ENCODE measurements around the gene BCAR1.

Gene BCAR1

DNA sequence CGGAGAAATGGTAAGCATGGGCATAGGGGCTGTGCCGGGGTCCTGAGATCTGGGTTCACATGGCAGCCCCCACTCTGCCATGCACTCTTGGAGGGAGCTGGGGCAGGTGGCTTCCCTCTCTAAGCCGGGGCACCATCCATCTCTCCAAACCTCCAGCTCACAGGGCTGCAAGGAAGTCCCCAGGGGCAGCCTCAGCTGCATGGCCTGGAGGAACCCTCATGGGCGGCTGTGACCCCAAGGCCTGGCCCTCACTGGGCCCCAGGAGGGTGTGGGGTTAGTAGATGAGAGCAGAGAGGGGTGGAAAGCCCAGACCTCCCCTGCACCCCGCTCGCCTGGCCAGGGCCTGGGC, 47.0 kb downstream of the BCAR1 start:
- DNase-seq (ENCODE audit: low read depth, low spot score), result no peak

DNA sequence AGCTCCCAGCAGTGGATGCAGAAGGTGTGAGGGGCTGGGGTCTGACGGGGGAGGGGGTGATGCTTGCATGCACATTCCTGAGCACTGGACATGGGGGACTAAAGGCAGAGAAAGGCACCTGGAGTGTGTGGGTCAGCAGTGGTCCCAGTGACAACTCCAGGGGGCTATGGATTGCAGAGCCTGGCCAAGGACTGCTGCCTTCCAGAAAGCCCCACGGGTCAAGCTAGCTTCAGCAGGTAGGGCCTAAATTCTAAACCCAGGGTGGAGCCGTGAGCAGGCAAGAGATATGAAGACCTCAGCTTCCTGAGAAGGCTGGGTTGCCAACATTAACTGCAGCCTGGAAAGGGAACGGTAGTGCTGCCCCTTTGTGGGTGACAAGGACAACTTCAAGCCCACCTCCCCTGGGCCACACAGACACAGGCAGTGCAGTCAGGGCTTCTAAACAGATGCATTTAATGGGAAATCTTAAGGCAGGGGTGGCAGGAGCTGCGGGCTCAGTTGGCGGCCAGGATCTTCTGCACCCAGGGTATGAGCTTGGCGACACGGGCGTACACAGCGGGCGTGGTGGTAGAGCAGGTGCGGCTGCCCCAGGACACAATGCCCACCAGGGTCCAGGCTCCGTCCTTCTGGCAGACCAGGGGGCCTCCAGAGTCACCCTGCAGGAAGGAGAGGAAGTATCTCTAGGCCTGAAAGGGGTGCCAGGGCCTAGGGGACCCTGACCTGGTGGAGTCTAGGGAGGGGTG, 47.6 kb downstream of the BCAR1 start:
- no peak for DNase-seq (ENCODE audit: low read depth, low spot score)

DNA sequence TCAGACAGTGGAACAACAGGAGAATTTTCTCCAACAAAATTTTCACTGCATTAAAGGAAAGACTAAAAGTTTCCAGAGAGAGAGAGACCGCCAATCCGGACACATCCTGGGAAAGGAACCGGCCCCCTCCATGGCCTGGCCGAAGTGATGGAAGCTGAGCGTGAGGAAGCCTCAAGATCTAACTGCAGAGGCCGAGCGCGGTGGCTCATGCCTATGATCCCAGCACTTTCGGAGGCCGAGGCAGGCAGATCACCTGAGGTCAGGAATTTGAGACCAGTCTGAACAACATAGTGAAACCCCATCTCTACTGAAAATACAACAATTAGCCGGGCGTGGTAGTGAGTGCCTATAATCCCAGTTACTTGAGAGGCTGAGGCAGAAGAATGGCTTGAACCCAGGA, 48.3 kb downstream of the BCAR1 start:
- DNase-seq (ENCODE audit: low read depth, low spot score), result no peak

DNA sequence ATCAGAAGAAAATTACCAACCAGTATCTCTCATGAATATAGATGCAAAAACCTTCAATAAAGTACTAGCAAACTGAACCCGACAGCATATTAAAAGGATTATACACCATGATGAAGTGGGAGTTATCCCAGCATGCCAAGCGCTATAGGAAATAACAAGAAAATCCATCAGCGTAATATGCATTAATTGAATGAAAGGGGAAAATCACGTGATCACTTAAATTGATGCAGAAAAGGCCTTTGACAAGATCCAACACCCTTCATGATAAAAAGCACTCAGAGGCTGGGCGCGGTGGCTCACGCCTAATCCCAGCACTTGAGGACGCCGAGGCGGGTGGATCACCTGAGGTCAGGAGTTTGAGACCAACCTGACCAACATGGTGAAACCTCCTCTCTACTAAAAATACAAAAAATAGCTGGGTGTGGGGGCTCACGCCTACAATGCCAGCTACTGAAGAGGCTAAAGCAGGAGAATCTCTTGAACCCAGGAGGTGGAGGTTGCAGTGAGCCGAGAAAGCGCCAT, 49.3 kb downstream of the BCAR1 start:
- no peak for DNase-seq (ENCODE audit: low read depth, low spot score)

DNA sequence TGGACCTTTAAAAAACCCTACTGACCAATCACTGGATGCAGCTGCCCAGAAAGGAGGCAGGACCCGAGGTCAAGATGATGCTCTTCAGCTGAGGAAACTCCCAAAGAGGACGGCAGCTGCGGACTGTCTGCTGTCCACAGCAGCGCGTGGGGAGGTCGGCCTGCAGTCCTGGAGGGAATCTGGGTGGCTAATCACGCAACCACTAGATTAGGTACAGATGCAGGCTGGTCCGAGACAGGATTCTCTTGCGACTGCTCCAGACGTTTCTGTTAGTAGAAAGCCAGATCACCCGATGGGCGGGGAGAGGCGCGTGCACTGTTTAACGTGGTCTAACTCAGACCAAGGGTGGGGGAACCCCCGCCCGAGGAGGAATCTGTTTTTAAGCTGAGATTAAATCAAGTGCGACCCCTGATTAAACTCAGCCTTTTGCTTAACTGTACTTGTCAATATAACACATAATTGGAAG, 53.3 kb downstream of the BCAR1 start:
- DNase-seq (ENCODE audit: low read depth, low spot score), result no peak

DNA sequence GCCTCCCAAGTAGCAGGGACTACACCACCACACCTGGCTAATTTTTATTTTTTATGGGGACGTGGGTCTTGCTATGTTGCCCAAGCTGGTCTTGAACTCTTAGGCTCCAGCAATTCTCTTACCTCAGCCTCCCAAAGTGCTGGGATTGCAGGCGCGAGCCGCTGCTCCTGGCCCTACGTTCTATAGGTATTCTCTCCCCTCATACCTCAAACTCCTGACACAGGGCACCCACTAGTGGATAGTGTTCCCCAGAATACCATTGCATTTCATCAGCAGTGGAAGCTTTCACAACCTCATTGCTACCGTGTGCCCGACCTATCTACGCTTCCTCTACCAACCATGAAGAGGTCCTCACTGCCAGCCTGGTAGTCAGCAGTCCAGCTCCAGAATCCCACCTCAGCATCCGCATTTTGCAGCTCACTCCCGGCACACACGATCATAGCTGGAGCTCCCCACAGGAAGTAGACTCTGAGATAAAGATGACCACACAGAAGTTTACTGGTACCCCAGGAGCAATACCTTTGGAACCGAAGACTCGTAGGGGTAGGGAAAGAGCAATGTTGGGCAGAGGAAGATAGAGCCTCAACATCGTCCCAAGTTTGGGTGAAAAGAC, 53.8 kb downstream of the BCAR1 start:
- no peak for DNase-seq (ENCODE audit: low read depth, low spot score)

DNA sequence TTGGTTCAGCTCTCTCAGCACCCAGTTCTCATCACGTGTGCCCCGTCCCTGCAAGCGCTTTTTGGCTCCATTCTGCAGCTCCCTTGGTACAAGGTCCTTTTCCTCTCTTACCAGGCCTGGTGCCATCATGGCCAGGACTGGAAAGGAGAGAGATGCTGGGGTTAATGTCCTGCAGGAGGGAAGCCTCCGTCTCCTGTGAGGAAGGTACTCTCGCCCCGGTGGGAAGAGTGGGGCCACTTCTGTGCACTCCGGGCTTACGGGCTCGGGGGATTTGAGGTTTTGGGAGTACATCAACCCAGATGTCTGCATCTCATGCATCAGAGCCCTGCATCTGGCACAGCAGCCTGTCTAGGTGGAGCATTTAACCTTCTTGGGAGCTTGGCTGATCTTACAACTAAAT, 54.6 kb downstream of the BCAR1 start:
- DNase-seq (ENCODE audit: low read depth, low spot score), result no peak

DNA sequence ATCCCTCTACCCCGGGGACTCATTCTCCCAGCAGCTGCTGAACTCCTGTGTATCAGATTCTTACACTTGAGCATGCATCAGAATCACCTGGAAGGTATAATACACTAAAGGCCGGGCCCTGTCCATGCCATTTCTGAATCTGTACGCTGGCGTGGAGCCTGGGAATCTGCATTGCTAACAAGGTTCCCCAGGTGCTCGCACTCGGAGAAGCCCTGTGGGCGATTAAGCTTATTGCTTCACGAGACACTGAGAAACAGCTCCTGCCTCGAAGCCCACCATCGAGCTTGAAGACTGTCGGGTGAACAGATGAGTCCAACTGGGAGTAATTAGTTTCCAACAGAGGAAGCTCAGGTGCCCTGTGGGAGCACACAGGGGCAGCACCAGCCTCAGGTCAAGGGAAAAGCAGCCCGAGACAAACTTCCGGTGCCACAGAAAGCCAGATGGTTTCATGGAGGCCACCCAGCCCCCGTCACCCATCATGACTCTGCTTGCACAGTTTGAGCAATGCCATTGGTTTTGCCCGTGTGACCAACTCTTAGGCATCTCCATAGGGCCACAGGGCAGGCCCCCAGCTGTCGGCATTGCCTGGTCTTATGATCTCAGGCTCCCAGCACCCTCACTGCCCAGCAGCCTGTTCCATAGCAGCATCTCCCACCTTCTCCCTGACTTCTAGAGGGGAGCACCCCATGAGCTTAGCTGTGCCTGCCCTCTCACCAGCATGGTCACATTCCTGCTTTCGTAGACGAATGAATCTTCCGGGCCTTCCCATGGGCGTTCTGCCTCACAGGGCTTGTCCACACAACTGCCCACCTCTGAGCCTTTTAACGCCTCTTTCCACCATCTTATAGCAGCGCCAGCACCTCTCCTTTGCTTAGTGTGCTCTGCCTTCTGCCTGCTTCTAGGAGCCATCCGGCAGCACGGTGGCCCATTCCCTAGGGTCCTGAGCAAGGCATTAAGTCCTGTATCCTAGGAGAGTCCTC, 55.3 kb downstream of the BCAR1 start:
- DNase-seq (ENCODE audit: low read depth, low spot score), result no peak

DNA sequence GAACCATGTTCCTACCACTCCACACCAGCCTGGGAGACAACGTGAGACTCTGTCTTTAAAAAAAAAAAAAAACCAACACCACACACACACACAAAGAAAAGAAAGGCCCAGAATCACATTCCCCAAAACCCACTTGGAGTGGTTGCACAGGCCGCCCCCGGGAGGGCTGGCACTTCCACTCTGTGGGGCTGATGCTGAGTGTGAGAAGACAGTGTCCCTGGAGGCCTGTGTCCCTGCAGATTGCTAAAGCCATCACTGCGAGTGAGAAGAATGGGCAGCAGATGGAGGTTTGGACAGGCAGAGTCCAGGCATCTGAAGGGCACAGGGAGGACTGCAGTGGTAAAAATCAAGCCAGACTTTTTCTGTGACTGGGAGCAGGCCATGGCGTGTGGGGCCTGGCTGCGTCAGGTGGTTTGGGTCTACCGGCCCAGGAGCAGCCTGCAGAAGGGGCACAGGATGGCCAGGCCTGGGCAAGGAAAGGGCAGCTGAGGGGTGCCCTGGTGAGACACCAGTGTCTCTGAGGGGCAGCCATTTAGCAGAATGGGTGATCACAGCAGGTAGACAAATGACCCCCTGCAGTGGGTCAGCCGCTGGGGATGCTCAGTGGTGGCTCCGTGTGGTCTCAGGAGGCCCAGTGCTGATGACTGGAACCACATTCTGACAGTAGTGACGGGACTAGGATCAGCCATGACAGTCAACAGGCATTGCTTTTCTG, 57.5 kb downstream of the BCAR1 start:
- no peak for DNase-seq (ENCODE audit: low read depth, low spot score)

DNA sequence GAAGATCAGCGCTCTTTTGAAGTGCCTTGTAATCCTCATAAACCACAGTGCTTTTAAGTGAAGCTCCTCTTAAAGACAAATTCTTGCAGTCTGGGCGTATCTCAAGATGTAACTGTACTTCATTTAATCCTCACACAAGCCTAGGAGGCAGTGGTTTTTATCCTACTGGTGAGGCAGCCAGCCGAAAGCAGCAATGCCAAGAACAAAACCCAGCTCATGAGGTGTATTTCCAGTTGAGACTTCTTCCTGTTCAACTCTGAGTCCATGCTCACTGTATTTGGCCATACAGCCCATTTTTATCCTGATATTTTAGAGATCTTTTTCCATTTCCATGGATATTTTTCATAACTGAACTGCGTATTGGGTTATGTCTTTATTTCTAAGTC, 58.2 kb downstream of the BCAR1 start:
- no peak for DNase-seq (ENCODE audit: low read depth, low spot score)

DNA sequence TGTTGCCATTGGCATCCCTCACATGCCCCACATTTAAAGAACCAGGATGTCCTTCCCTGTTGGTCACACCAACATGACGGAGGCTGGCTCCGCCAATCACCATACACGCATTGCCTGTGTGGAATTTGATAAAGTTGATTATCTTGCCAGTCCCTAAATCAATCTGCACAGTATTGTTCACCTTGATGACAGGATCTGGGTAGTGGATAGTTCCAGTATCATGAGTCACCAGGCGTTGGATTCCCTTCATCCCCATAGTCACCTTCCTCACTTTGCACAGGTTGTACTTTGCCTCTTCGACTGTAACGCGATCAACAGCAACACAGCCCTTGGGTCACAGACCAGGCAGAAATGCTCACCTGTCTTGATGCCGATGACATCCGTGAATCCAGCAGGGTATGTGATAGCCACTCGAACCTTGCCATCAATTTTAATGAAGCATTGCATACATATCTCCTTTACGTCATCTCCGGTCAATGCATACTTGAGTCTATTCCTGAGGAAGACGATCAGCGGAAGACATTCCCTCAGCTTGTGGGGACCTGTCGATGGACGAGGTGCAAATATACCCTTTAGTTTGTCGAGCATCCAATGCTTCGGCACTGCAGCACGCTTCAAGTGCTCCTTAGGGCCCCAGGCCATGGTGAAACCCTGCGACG, 58.7 kb downstream of the BCAR1 start:
- DNase-seq (ENCODE audit: low read depth, low spot score), result no peak

DNA sequence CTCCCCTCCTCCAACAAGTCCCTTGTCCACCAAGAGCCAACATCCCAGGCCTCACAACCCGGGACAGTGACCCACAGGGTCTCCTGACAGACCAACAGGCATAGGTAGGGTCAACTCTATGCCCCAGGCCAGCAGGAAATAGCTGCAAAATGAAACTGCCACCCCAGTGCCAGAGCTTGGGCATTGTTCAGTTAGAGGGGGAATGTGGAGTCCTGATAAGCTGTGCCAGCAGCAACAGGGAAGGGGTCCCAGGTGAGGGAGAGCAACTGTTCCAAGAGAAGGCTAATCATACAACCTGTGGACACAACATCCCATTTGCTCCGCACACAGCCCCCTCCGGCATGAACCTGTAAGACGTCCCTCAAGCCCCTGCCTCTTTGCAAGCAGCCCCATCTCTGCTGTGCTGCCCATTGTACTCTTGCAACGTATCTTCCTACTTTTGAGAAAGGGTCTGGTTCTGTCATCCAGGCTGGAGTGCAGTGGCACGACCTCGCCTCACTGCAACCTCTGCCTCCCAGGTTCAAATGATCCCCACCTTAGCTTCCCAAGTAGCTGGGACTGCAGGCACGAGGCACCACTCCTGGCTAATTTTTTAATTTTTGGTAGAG, 61.7 kb downstream of the BCAR1 start:
- no peak for DNase-seq (ENCODE audit: low read depth, low spot score)

DNA sequence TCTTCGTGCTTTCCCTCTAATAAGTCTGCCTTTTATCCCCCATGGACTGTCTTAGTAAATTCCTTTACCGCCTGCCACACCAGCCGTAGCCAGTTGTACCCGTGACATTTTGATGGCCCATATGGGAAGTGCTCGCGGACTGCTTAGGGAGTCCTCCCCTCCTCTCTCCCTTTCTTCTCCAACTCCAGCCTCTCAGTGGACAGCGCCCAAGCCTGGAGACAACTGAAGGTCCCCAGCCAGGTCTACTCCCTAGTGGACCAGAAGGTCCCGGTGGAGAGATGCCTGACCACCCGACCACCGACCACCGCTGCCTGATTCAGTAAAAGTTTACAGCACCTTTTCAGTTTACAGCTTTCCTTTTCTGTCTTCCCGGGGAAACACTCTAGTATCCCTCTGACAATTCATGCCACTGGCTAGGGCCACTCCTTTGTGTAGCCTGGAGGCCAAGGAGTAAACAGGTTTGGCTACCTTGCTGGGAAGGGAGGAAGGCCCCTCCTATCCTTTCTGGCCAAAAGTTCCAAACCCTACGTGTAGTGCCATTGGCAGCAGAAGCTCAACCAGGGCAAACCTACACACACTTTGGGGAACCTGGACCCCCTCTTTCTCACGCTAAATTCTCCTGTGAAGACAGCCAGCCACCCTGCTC, 62.5 kb downstream of the BCAR1 start:
- no peak for DNase-seq (ENCODE audit: low read depth, low spot score)

DNA sequence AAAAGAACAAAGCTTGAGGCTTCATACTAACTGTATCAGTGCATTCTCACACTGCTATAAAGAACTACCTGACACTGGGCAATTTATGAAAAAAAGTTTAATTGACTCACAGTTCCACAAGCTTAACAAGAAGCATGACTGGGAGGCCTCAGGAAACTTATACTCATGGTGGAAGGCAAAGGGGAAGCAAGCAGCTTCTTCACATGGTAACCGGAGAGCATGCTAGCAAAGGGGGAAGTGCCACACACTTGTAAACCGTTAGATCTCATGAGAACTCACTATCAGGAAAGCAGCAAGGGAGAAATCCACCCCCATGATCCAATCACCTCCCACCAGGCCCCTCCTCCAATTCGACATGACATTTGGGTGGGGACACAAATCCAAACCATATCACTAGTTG, 69.8 kb downstream of the BCAR1 start:
- DNase-seq (ENCODE audit: low read depth, low spot score), result no peak

DNA sequence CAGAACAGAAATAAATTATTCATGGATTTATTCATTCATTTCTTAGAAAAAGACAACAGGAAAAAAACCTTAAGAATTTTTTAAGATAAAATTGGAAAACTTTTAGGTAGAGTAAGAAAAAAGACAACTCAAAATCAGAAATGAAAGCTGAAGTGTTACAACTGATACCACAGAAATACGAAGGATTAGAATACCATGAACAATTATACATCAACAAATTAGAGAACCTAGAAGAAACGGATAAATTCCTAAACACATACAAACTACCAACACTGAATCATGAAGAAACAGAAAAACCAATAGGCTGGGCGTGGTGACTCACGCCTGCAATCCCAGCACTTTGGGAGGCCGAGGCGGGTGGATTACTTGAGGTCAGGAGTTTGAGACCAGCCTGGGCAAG, 72.2 kb downstream of the BCAR1 start:
- DNase-seq (ENCODE audit: low read depth, low spot score), result no peak
